ENCODE results near the gene WNT2B.
A peak's percentile ranks its signal among the peaks of the same experiment; 100 is the strongest.

WNT2B gene

DNA sequence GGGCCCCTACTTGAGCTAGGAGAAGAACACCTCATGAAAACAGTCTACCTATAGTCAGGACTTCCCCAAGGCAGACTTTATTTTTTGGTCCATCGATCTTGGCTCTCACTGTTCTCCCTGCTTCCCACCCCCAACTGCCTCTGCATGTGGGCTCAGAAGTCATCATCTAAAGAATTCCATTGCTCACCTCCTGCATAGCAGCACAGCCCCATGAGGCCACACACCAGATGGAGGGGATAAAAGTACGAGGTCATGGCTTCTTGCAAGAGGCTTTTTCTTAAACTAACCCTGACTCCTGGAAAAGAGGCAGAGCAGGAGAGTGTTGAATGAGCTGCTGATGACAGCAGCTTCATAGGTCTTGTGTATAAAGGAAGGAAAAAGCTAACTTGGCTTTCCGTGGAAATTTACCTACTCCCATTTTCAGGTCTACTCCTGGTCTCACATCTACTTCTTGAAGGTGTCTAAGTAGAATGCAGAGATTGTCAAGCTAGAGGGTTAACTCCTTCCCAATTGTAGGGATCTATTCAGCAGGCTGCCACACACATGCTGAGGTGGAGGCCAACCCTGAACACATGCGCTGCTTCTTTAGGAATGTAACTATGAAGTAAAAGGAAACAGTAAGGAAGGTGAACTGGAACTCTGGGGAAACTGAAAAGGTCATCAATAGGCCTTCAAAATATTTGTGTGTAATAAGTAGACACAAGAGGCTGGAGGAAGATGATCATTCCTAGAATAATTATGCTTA is 18.7 kb downstream of the WNT2B start:
- no peak for DNase-seq (ENCODE audit: low spot score)

DNA sequence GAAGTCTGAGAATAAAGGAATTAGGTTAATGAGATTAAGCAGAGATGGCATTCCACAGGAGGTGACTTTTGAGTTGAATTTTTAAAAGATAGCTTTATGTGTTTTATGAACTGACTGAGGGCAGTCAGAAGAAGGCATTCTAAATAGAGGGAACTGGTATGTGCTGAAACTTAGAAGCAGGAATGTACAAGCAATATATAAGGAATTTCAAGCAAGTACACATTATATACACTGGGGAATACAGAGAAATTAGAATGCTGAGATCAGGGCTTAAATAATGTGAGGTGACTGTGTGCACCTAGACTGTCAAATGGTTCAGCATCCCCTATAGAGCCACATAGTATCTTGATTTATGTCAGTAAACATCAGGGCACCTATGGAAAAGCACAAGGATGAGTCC is 19.3 kb downstream of the WNT2B start:
- DNase-seq (ENCODE audit: low spot score), result no peak

DNA sequence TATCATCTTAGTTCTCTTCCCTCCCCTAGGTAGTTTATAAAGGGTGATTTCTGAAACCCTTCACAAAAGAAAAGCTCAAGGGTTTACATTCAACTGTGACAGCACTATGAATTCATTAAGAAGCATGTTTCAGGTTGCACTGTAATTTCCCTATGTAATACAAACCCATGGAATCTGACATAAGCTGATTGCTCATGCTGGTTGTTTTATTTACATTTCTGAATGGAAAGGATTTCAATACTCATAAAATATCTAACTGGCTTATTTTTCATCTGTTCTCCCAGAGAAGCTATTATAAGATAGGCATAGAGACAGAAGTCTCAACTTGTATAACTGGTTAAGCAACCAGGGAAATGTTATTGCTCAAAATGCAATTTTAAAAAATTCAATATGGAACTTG is 20.5 kb downstream of the WNT2B start:
- no peak for DNase-seq (ENCODE audit: low spot score)

DNA sequence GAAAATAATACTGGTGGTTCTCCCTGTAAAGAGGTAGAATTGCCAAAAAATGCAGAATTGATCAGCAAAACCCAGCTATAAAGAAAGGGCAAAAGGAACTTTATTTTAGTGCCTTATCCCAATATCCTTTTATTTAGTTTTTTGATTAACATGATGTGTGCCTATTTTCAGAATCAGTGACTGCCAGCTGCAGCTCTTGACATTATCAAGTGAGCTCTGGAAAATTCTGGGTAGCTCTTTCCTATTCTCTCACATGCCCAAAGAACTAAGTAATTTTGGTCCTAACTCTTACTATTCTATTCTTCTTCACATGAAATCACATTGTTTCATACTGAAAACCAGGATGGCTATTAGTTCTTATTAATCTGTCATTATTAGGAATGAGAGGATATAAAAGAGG is 22.1 kb downstream of the WNT2B start:
- DNase-seq (ENCODE audit: low spot score), result no peak

DNA sequence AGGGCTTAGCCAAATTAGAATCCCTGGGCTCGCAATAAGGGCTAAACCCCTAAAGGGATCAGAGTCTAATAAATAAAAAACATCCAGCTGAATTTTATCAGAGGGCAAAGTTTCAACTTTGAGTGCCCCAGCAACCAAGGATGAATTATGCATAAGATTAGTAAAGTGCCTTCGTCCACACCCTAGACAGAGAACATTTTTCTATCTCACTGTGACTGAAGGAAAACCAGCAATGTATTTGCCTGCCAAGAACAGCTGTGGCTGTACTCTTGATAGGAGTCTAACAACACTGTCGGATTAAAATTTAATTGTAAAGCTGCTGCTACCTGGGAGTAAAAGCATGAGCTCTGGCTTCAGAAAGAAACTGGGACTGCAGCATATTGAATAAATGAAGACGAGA is 23.3 kb downstream of the WNT2B start:
- DNase-seq (ENCODE audit: low spot score), result no peak

GRCh38 chr1:112533029-112533428 is 24.3 kb downstream of the WNT2B start:
- DNase-seq (ENCODE audit: low spot score), result no peak

DNA sequence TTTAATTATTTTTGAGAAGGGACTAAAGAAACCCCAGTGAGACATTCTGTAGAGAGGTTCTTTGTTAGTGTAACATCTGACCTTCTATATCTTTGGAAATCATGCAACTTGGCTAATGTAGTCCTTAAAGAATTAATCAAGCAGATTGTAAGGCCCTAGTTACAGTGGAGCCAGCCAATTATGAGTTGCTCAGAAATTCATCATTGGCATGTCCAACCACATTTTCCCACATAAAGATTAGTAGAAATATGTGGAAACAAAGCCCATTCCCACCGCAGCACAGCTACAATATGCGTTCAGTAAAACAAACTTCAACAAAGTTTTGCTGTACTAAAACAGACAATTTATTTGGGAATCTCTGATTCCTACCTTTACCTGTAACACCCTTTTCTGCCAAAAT is 27.8 kb downstream of the WNT2B start:
- peak; percentile 26 for DNase-seq (ENCODE audit: low spot score)

- no peak for DNase-seq (ENCODE audit: low spot score)
Measured at GRCh38 chr1:112537456-112537855, 28.7 kb downstream of the WNT2B start.

- DNase-seq (ENCODE audit: low spot score), result no peak
Measured at GRCh38 chr1:112538883-112539282, 30.1 kb downstream of the WNT2B start.

GRCh38 chr1:112540226-112540794 is 31.5 kb downstream of the WNT2B start:
- DNase-seq (ENCODE audit: low spot score), result no peak

- DNase-seq (ENCODE audit: low spot score), result no peak
Measured at GRCh38 chr1:112541299-112541698, 32.5 kb downstream of the WNT2B start.

DNA sequence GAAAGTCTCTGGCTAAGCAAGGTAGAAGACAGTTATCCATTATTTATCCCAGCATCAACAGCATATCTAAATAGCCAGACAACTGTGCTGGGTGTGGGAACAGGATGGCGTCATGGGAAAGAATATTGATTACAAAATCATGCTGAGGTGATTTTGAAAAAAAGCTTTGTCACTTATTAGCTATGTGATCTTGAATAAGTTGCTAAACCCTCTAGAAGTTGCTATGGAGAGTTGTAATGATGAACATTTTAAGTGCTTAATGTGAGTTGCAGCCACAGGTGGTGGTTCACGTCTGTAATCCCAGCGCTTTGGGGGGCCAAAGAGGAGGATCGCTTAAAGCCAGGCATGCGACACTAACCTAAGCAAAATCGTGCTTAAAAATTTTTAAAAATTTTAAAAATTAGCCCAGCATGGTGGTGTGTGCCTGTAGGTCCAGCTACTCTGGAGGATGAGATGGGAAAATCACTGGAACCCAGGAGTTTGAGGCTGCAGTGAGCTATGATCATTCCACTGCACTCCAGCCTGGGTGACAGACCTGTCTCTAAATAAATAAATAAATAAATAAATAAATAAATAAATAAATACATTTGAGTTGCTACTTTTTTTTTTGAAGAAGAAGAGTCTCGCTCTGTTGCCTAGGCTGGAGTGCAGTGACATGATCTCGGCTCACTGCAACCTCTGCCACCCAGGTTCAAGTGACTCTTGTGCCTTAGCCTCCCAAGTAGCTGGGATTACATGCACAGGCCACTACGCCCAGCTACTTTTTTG is 33.6 kb downstream of the WNT2B start:
- no peak for DNase-seq (ENCODE audit: low spot score)

GRCh38 chr1:112544011-112544688 is 35.4 kb downstream of the WNT2B start:
- DNase-seq (ENCODE audit: low spot score), result peak; percentile 80

- no peak for DNase-seq (ENCODE audit: low spot score)
Measured at GRCh38 chr1:112544751-112545150, 36.0 kb downstream of the WNT2B start.

DNA sequence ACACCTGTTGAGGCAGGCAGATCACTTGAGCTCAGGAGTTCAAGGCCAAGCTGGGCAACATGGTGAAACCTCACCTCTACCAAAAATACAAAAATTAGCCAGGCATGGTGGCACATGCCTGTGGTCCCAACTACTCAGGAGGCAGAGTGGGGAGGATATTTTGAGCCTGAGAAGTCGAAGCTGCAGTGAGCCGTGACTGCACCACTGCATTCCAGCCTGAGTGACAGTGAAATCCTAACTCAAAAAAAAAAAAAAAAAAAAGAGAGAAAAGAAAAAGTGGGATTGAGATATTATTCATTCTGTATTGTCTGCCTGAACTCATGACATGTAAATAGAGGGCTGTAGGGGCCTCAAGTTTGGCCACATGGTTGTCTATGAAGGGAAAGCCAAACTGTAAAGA is 37.3 kb downstream of the WNT2B start:
- no peak for DNase-seq (ENCODE audit: low spot score)

DNA sequence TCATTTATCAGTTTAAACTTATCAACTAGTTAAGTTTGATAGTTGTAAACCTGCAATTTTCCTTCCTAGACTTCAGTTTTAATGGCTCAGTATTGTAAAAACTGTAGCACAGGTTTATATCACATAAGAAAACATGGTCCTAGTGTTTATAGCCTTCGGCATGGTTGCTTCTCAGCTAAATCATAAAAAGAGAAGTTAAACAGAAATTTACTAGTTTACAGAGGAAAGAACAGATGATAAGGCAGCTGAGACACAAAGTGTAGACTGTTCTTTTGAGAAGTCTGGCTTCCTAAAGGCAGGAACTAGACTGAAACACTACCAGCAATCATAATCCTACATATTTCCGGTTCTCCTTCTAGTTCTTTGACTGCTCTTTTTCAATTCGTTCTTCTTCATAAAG is 39.8 kb downstream of the WNT2B start:
- no peak for DNase-seq (ENCODE audit: low spot score)

DNA sequence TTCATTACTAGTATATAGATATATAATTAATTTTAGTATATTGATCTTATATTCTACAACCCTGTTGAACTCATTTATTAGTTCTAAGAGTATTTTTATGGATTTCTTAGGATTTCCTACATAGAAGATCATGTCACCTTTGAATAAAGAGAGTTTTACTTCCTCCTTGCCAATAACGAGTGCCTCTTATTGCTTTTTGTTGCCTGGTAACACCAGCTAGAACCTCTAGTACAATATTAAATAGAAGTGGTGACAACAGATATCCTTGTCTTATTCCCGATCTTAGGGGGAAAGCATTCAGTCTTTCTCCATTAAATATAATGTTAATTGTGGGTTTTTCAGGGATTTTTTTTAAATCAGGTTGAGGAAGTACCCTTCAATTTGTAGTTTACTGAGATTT is 40.8 kb downstream of the WNT2B start:
- no peak for DNase-seq (ENCODE audit: low spot score)

- no peak for DNase-seq (ENCODE audit: low spot score)
Measured at GRCh38 chr1:112554411-112554810, 45.6 kb downstream of the WNT2B start.

DNA sequence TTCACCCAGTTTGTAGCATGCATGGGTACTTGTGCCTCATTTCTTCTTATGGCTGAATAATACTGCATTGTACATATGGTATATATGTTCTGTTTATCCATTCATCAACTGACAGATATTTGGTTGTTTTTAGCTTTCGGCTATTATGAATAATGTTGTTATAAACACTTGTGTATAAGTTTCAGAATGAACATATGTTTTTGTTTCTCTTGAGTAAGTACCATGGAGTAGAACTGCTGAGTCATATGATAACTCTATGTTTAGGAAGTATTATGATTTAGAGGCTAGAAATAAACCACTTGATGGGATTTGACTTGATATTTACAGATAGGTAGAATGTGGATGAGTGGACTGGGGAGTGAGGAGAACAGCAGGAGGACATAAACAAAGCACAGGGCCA is 48.6 kb downstream of the WNT2B start:
- DNase-seq (ENCODE audit: low spot score), result no peak

DNA sequence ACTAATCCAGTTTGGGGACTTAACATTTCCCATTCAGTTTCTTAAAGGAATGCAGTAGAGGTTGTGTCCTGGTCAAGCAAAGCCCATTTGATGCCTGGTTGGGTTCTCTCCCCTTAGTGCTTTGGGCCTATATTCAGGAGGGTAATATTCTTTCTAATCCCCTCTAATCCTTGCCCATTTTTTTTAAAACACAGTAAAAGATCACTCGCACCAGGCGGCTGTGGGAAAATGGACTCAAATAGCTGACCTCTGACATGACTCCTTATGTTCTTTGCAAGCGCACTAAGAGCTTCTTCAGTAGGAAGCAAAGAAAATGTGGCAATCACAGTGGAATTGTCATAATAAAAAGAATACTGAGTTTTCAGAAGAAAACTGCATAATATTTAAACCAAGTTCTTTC is 49.9 kb downstream of the WNT2B start:
- DNase-seq (ENCODE audit: low spot score), result no peak

- no peak for DNase-seq (ENCODE audit: low spot score)
Measured at GRCh38 chr1:112563341-112563740, 54.6 kb downstream of the WNT2B start.

GRCh38 chr1:112564081-112564480 is 55.3 kb downstream of the WNT2B start:
- no peak for DNase-seq (ENCODE audit: low spot score)

- no peak for DNase-seq (ENCODE audit: low spot score)
Measured at GRCh38 chr1:112565800-112566199, 57.0 kb downstream of the WNT2B start.

Data from AG08395 (cell line).